Measurements from ENCODE around the gene ZNF148. TPM values are rescaled to one million over a fixed set of nuclear protein-coding genes. Genes with fewer than 3 reads are reported as not detected.
A peak's percentile ranks its signal among the peaks of the same experiment; 100 is the strongest.
"Not testable (repeated sequence)": the region's sequence is repeated elsewhere in the genome, so short reads cannot be mapped to it uniquely, and the experiment has no call there.

Gene ZNF148
- polyA plus RNA-seq, 1 experiment = 43.5 TPM

- no peak for DNase-seq (ENCODE audit: low read depth, low spot score)
- no peaks in the 10 kb centered on the region for H3K9me3 ChIP-seq (ENCODE audit: control insufficient read depth, insufficient read depth, low read length)
- H3K4me3 ChIP-seq (ENCODE audit: low read depth, low read length) = no peak overlapping the region
- POLR2A ChIA-PET = no interaction called here
- H3K27ac ChIP-seq (ENCODE audit: low read depth, low read length) = no peak overlapping the region
- no peak for TF ChIP-seq CTCF (IDR thresholded peaks at IDR 0.05; ENCODE audit: low read depth, low read length)
- CTCF ChIA-PET = interaction anchor here (0.7 kb wide), 1 partner anchor 15 kb away, joined by 5 read pairs; no protein-coding TSS in a partner anchor
- no peaks in the 10 kb centered on the region for H3K27me3 ChIP-seq (ENCODE audit: control insufficient read depth, insufficient read depth, low read length)
These were observed 23.8 kb upstream of the ZNF148 start for GRCh38 chr3:125398952-125399351.

- H3K27me3 ChIP-seq (ENCODE audit: control insufficient read depth, insufficient read depth, low read length) = no peaks in the 10 kb centered on the region
- ChIA-PET CTCF (no interaction called here), POLR2A (no interaction called here)
- no peak for TF ChIP-seq CTCF (IDR thresholded peaks at IDR 0.05; ENCODE audit: low read depth, low read length)
- no peak overlapping the region for H3K27ac ChIP-seq (ENCODE audit: low read depth, low read length)
- no peak for DNase-seq (ENCODE audit: low read depth, low spot score)
- H3K4me3 ChIP-seq (ENCODE audit: low read depth, low read length) = no peak overlapping the region
- no peaks in the 10 kb centered on the region for H3K9me3 ChIP-seq (ENCODE audit: control insufficient read depth, insufficient read depth, low read length)
These were observed 20.0 kb upstream of the ZNF148 start for GRCh38 chr3:125395091-125395490.

- POLR2A ChIA-PET = no interaction called here
- CTCF ChIA-PET = no interaction called here
- Histone ChIP-seq H3K27me3 (ENCODE audit: control insufficient read depth, insufficient read depth, low read length) (no peaks in the 10 kb centered on the region), H3K9me3 (ENCODE audit: control insufficient read depth, insufficient read depth, low read length) (no peaks in the 10 kb centered on the region), H3K27ac (ENCODE audit: low read depth, low read length) (no peak overlapping the region), H3K4me3 (ENCODE audit: low read depth, low read length) (no peak overlapping the region)
- no peak for TF ChIP-seq CTCF (IDR thresholded peaks at IDR 0.05; ENCODE audit: low read depth, low read length)
- no peak for DNase-seq (ENCODE audit: low read depth, low spot score)
These were observed 19.3 kb upstream of the ZNF148 start for GRCh38 chr3:125394406-125394805.

- no peak for DNase-seq (ENCODE audit: low read depth, low spot score)
- Histone ChIP-seq H3K27me3 (ENCODE audit: control insufficient read depth, insufficient read depth, low read length) (no peaks in the 10 kb centered on the region), H3K4me3 (ENCODE audit: low read depth, low read length) (no peak overlapping the region), H3K27ac (ENCODE audit: low read depth, low read length) (no peak overlapping the region), H3K9me3 (ENCODE audit: control insufficient read depth, insufficient read depth, low read length) (no peaks in the 10 kb centered on the region)
- ChIA-PET CTCF (no interaction called here), POLR2A (no interaction called here)
- no peak for TF ChIP-seq CTCF (IDR thresholded peaks at IDR 0.05; ENCODE audit: low read depth, low read length)
These were observed 14.2 kb upstream of the ZNF148 start for GRCh38 chr3:125389282-125389681.

GRCh38 chr3:125388369-125388768, 13.2 kb upstream of the ZNF148 start:
- H3K27me3 ChIP-seq (ENCODE audit: control insufficient read depth, insufficient read depth, low read length); POLR2A ChIA-PET; CTCF ChIA-PET; DNase-seq (ENCODE audit: low read depth, low spot score); H3K9me3 ChIP-seq (ENCODE audit: control insufficient read depth, insufficient read depth, low read length); H3K27ac ChIP-seq (ENCODE audit: low read depth, low read length); H3K4me3 ChIP-seq (ENCODE audit: low read depth, low read length): not testable (repeated sequence)

- Histone ChIP-seq H3K27ac (ENCODE audit: low read depth, low read length) (peak overlapping the region; percentile 42), H3K9me3 (ENCODE audit: control insufficient read depth, insufficient read depth, low read length) (no peaks in the 10 kb centered on the region), H3K4me3 (ENCODE audit: low read depth, low read length) (no peak overlapping the region), H3K27me3 (ENCODE audit: control insufficient read depth, insufficient read depth, low read length) (no peaks in the 10 kb centered on the region)
- ChIA-PET CTCF (no interaction called here), POLR2A (no interaction called here)
- no peak for TF ChIP-seq CTCF (IDR thresholded peaks at IDR 0.05; ENCODE audit: low read depth, low read length)
- no peak for DNase-seq (ENCODE audit: low read depth, low spot score)
These were observed 11.7 kb upstream of the ZNF148 start for GRCh38 chr3:125386811-125387210.

All from AG04450 (cell line).